NCI-H2029 (cell line): Measurements from ENCODE around the gene ATP8B3.

Experiments
- DNase-seq: peaks from one replicate; lab custom pipeline; 2025; lab: John Stamatoyannopoulos, UW

The ATP8B3 gene

GRCh38 chr19:1849886-1850398 is 37.9 kb upstream of the ATP8B3 start:
- no peak for DNase-seq

- no peak for DNase-seq
Observed at GRCh38 chr19:1849132-1849474, 37.0 kb upstream of the ATP8B3 start.

GRCh38 chr19:1848399-1849131 is 36.5 kb upstream of the ATP8B3 start, which contains the start of gene REXO1:
REXO1 (minus strand) TSS chr19:1848483; CDS start chr19:1848358, 125 bp downstream.
- DNase-seq, result peak; percentile 93

GRCh38 chr19:1847684-1848398 is 35.8 kb upstream of the ATP8B3 start:
- DNase-seq, result no peak

- DNase-seq, result no peak
Observed at GRCh38 chr19:1847348-1847683, 35.2 kb upstream of the ATP8B3 start.

- no peak for DNase-seq
Observed at GRCh38 chr19:1846517-1847204, 34.6 kb upstream of the ATP8B3 start.

- DNase-seq, result no peak
Observed at GRCh38 chr19:1845642-1846041, 33.6 kb upstream of the ATP8B3 start.

- no peak for DNase-seq
Observed at GRCh38 chr19:1845125-1845515, 33.0 kb upstream of the ATP8B3 start.

GRCh38 chr19:1844513-1845124 is 32.5 kb upstream of the ATP8B3 start:
- no peak for DNase-seq

GRCh38 chr19:1843646-1844394 is 31.7 kb upstream of the ATP8B3 start:
- no peak for DNase-seq

- DNase-seq, result no peak
Observed at GRCh38 chr19:1843116-1843515, 31.0 kb upstream of the ATP8B3 start.

GRCh38 chr19:1841209-1841924 is 29.3 kb upstream of the ATP8B3 start:
- no peak for DNase-seq

GRCh38 chr19:1840541-1841115 is 28.6 kb upstream of the ATP8B3 start:
- no peak for DNase-seq

GRCh38 chr19:1839658-1840540 is 27.8 kb upstream of the ATP8B3 start:
- no peak for DNase-seq

- DNase-seq, result no peak
Observed at GRCh38 chr19:1837625-1838105, 25.6 kb upstream of the ATP8B3 start.

GRCh38 chr19:1837222-1837565 is 25.1 kb upstream of the ATP8B3 start:
- DNase-seq, result no peak

GRCh38 chr19:1836458-1837221 is 24.6 kb upstream of the ATP8B3 start:
- DNase-seq, result no peak

GRCh38 chr19:1833540-1833939 is 21.5 kb upstream of the ATP8B3 start:
- no peak for DNase-seq
